Activated CD4-positive, alpha-beta T cell treated with anti-CD3 and anti-CD28 coated beads, Interleukin-2, Interleukin-6, amounts not matched to agents 100 ng/mL and 50 ng/mL, durations not matched to agents 16 hours and 8 hours (primary cell): ENCODE results near the gene GKAP1.
A peak's percentile ranks its signal among the peaks of the same experiment; 100 is the strongest.
"Not testable (repeated sequence)": the region's sequence is repeated elsewhere in the genome, so short reads cannot be mapped to it uniquely, and the experiment has no call there.

Experiments
- DNase-seq: peaks from one replicate; pipeline ENCODE4 v3.0.0-alpha.2; 2020

GKAP1 gene

GRCh38 chr9:83817356-83818278 lies at the start of gene GKAP1:
TSS of gene GKAP1 (minus strand) at chr9:83817769. CDS start at chr9:83806517, 11,252 bp downstream.
- DNase-seq: peak; percentile 81

- DNase-seq: not testable (repeated sequence)
These were observed 32.3 kb upstream of the GKAP1 start for GRCh38 chr9:83849895-83850294.

GRCh38 chr9:83837070-83837643 lies 19.6 kb upstream of the GKAP1 start:
- DNase-seq: not testable (repeated sequence)

- not testable (repeated sequence) for DNase-seq
These were observed 13.0 kb upstream of the GKAP1 start for GRCh38 chr9:83830426-83831071.

- DNase-seq: not testable (repeated sequence)
These were observed 7.5 kb upstream of the GKAP1 start for GRCh38 chr9:83824986-83825623.

- peak; percentile 36 for DNase-seq
These were observed 586 bp downstream of the GKAP1 start for GRCh38 chr9:83817011-83817355.

GRCh38 chr9:83815120-83815519 lies 2.4 kb downstream of the GKAP1 start:
- DNase-seq: not testable (repeated sequence)

- DNase-seq: not testable (repeated sequence)
These were observed 8.4 kb downstream of the GKAP1 start for GRCh38 chr9:83809213-83809612.

- not testable (repeated sequence) for DNase-seq
These were observed 13.1 kb downstream of the GKAP1 start for GRCh38 chr9:83804454-83804853.

- not testable (repeated sequence) for DNase-seq
These were observed 13.6 kb downstream of the GKAP1 start for GRCh38 chr9:83803941-83804340.

- no peak for DNase-seq
These were observed 17.1 kb downstream of the GKAP1 start for GRCh38 chr9:83800236-83801033.

- DNase-seq: no peak
These were observed 23.5 kb downstream of the GKAP1 start for GRCh38 chr9:83794051-83794450.

GRCh38 chr9:83792746-83793145 lies 24.8 kb downstream of the GKAP1 start:
- DNase-seq: no peak

- DNase-seq: no peak
These were observed 39.4 kb downstream of the GKAP1 start for GRCh38 chr9:83778164-83778563.

GRCh38 chr9:83775932-83776331 lies 41.6 kb downstream of the GKAP1 start:
- no peak for DNase-seq

- peak; percentile 9 for DNase-seq
These were observed 44.7 kb downstream of the GKAP1 start for GRCh38 chr9:83772860-83773259.

- no peak for DNase-seq
These were observed 52.2 kb downstream of the GKAP1 start for GRCh38 chr9:83765376-83765775.

- DNase-seq: peak; percentile 21
These were observed 63.1 kb downstream of the GKAP1 start for GRCh38 chr9:83754383-83754977.

- peak; percentile 6 for DNase-seq
These were observed 67.9 kb downstream of the GKAP1 start for GRCh38 chr9:83749706-83750105.

GRCh38 chr9:83744206-83744605 lies 73.4 kb downstream of the GKAP1 start:
- DNase-seq: no peak

GRCh38 chr9:83733739-83734138 lies 83.8 kb downstream of the GKAP1 start:
- DNase-seq: no peak
